ENCODE data around the gene KIF17.
"Not testable (repeated sequence)": the region's sequence is repeated elsewhere in the genome, so short reads cannot be mapped to it uniquely, and the experiment has no call there.

KIF17 gene

DNA sequence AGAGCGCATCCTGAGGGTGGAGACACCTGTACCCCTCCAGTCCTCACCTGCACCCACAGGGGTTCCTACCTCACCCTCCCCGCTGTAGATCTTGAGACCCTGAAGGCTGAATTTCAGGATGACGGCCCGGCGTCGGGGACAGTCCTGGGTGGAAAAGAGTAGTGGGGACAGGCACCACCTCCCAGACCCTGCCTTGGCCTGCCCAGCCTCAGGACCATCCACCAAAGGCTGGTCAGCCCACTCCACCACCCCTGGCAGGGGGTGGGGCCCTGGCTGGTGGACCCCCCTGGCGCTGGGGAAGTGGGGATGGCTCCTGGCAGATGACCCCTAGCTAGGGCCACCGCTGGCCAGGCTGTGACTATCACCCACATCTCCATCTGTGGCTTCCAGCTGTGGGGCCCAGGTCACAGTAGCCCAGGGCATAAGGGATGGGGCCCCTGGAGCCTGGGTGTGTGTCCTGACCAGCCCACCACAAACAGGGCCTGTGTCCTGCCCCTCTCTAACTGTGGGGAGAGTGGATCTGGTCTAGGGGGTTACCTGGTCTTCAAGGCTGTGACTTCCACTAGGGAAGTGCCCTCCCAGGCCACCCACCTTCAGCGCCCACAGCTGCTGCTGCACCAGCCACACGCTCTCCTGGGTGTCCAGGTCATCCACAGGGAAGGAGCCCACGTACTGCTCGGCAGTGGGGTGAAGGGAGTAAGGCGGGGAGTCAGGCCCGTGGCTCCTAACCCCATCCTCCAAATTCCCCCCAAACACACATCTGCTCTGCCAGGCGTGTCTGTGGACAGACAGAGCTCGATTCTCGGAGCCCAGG, 9.3 kb upstream of the KIF17 start:
- DNase-seq = no peak

GRCh38 chr1:20726118-20726911, 8.5 kb upstream of the KIF17 start:
- no peak for DNase-seq

- no peak for DNase-seq
Observed at GRCh38 chr1:20725189-20726117, 7.6 kb upstream of the KIF17 start.

DNA sequence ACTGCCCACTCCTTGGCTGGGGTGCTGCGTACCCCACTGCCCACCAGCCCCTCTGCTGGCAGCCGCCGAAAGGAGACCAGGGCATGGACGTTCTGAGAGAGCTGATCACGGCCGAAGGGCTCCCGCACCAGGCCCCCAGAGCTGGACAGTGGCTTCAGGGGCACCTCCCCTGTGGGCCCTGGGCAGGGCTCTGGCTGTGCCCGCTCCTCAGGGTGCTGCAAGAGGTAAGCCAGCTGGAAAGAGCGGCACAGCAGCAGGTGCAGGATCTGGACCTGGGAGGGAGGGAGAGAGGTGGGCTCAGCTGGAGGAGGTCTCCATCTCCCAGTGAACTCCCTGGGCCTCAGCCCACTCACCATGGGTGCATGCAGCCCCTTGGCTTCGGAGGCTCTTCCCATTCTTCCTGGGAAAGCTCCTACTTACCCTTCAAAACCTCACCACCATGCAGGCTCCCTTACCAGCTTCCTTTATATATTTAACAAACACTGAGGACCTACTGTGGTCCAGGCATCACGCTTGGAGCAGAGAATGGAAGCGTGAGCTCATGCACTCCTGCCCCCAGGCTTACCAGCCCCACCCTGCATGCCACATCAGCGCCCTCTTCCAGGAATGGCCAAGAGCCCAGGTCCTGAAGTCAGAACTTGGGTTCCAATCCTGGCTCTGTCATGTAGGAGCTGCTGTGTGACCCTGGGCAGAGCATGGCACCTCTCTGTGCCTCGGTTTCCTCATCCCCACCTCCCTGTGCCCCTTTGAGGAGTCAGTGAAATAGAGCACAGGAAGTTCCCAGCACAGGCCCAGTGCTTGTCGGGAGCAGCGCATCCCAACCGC, 6.8 kb upstream of the KIF17 start:
- DNase-seq = no peak

DNA sequence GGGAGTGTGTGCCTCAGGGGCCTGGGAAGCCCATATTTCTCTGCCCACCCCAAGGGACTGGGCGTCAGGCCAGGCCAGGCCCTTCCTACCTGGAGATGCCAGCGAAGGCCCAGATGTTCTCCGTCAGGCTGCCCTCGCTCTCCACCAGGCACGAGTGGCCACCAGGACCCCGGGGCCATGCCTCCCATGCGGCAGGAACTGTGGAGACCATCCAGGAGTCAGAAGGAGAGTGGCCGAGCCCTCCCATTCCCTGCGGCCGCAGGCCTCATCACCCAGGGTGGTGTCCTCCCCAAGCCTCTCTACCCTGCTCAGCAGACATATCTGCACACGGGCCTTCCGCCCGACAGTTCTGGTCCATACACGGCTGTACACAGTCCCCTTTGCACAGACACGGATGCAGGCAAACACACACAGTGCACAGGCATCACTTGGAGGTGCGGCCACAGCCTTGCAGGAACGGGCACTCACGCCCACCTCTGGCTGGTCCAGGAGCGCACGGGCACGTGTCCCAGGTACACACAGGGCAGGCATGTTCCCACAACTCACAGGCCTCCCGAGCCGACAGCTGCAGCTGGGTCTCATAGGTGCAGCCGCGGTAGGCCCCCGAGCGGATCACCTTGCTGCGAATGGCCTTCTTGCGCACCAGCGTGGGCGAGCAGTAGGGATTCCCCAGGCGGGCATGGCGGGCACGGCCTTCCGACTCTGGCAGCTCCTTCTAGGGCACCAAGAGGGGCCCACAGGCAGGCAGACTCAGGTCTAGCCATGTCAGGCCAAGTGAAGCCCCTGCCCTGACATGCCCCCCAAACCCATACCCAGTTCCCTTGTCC, 5.9 kb upstream of the KIF17 start:
- no peak for DNase-seq

DNA sequence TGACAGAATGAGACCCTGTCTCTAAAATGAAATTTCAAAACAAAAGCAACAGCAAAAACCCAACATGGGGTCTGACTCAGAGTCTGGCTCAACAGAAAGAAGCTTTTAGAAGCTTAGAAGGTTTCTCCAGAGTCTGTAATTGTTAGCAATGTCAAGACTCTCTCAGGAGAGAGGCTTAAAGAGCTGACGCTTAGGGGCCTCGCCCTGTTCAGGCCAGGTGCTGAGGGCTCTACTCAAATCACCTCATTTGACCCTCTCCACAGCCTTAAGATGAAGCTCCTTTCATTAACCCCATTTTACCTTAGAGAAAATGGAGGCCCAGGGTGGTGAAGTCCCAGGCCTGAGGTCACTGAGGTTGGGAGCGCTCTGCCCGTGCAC, 5.3 kb upstream of the KIF17 start:
- DNase-seq = no peak

GRCh38 chr1:20721117-20722061, 3.6 kb upstream of the KIF17 start:
- DNase-seq = no peak

DNA sequence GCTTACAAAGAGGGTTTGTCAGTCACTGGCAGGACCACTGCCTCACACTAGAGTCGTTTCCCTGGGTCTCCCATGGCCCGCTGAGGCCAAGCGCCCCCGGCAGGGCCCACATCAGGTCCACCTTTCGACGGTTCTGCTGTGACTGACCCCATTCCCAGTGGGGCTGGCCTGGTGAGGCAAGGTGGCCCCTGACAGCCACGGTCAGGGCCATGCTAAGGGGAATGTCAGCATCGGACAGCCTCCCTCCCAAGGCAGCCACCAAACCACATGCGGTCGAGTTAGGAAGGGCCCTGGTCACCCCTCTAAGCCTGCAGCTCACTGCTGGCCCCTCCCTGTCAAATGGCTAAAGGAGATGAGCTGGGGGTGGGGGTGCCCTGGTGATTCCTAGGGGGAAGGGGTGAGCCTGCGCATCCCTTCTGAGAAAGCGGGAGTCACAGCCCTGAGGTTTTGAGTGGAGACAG, 2.9 kb upstream of the KIF17 start:
- no peak for DNase-seq

DNA sequence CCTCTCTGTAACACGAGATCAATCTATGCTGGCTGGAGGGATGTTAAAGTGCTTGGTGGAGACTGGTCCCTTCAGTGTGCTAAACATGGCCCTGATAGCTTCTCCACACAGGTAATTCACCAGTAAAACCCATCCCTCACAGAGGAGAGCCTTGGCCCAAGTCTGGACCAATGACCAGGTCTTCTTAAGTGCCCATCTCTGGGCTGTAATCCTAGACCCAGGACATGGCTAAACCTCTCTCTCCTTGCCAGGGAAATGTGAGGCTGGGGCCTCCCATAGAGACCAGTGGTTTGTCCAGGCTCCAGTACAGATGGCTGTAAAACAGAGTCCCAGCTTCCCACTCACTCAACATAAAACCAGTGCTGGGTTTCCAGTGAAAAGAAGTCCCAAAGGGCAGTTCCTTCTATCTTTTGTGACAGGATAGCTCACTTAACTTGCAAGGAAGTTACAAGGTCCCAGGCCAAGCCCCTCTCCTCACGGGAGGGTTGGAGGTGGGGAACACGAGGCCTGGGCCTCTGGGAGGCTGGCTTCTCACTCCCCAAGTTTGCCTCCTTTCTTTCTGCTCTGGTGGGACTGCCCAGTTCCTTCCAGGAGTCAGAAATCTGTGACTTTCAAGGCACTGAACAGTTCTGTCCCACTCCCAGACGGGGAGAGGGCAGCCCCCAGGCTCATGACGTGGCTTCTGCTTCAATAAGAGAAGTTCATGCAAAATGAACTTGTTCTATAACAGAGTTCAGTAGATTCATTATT, 2.2 kb upstream of the KIF17 start:
- no peak for DNase-seq

DNA sequence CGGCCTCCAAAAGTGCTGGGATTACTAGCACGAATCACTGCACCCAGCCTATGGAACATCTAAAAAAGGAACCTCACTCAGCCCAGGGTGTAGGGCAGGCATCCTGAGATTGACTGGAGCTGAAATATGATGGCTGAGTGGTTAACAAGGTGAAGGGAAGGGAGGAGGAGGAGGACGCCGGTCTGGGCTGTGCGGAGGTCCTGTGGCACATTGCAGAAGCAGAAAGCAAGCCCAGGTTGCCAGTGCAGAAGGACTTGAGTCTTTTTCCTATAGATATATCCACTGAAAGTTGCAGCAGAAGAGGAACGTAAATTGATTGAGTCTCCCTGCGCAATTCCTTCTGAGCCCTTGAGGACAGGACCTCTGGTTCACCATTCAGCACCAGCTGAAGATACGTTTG, 1.5 kb upstream of the KIF17 start:
- DNase-seq = no peak

- not testable (repeated sequence) for DNase-seq
Observed at GRCh38 chr1:20718343-20718882, 606 bp upstream of the KIF17 start.

DNA sequence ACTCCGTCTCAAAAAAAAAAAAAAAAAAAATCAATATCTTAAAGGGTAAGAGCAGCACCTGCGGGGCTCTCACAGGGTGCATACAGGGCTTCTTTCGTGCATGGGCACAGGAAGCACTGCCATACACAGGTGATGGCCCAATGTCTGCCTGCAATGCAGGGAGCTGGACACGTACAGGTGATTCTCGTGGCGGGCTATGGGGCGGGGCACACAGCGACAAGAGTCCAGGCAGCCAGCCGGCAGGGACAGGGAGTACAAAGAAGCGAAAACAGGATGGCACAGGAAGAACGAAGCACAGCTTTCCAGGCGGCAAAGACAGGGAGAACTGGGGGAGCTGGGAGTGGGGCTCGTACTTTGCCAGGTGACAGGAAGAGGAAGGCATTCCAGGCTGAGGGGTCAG, 1.6 kb downstream of the KIF17 start:
- DNase-seq = no peak

- DNase-seq = no peak
Observed at GRCh38 chr1:20715406-20715805, 2.4 kb downstream of the KIF17 start.

DNA sequence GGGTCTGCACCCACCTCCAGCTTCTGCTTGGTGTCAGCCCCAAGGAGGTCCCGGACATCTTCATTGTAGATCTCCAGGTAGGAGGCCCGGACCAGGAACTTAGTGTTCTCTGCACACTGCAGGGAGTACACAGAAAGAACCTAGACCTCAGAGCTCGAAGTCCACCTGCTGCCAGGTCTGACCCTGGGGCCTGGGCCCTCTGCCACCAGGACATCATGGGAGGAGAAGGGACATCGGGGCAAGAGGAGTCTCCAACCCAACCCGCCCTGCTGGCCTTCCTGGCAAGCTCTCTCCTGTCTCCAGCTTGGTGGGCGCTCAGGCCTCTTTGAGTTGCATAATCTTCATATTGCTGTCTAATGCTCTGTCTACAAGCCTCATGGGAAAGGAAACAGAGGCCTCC, 4.4 kb downstream of the KIF17 start:
- DNase-seq = no peak

- DNase-seq = no peak
Observed at GRCh38 chr1:20712215-20712577, 5.6 kb downstream of the KIF17 start.

DNA sequence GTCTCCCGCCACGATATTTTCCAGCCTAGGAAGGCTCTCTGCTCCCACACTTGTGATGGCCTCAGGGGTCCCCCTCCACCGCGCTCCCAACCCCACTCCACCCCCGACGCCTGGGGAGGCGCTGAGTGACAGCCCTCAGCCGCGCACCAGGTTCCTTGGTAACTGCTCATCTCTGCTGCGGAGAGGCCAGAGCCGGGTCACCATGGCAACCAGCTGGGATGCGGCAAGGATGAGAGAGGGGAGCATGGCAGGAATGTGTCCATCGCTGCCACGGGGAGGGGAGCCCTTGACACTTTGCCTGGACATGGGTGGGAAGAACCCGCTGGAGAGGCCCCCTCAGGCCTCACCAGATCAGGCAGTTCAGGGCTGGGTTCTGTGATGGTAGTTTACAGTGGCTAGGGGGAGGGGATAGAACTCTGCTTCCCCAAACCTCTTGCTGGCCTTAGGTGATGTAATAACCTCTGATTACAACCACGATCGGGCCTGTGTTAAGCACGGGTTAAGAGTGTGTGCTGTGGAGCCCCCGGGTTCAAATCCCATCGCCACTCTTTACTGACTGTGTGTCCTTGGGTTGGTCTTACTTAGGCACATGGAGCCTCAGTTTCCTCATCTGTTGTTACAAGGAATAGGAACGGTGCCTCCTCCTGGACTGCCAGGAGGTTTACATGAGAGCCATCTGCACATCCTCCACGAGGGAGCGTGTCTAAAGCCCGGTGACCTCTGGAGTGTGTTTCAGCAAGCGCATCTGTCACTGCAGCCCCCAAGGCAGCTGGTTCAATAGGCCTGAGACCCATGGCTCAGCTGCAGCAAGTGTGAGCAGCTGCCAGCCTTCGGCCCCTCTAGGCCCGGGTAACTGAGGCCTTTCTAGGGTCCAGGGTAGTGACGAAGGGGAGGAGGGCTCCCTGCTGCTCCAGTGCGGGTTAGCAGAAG, 6.3 kb downstream of the KIF17 start:
- DNase-seq = no peak

GRCh38 chr1:20710469-20711284, 7.1 kb downstream of the KIF17 start:
- DNase-seq = no peak
